Thyroid gland (tissue), 4 donors: ENCODE data around the gene ZIC5. TPM values are rescaled to one million over a fixed set of nuclear protein-coding genes. Genes with fewer than 3 reads are reported as not detected.

Source experiments
- DNase-seq, 2 donors: peaks; one replicate each; pipeline ENCODE4 v3.0.0-alpha.2; 2019
- H3K27ac ChIP-seq, 3 donors: fragments of 200-600 bp; sonication (generic); 1 replicate in 2 of 3; 2 replicates in 1 of 3; pipeline ENCODE4 v1.5.1; 2016 to 2019; ENCODE audit warnings: mild to moderate bottlenecking in 1 of 3, moderate library complexity in 1 of 3
- H3K27me3 ChIP-seq: fragments of 200-600 bp; sonication (generic); one replicate; pipeline ENCODE4 v1.5.1; 2019
- H3K36me3 ChIP-seq, 2 donors: fragments of 200-600 bp; sonication (generic); one replicate each; pipeline ENCODE4 v1.5.1; 2016 to 2019
- H3K4me1 ChIP-seq, 2 donors: fragments of 200-600 bp; sonication (generic); one replicate each; pipeline ENCODE4 v1.5.1; 2017 to 2019
- H3K4me3 ChIP-seq, 3 donors: fragments of 200-600 bp; sonication (generic); replicated peaks in 1 of 3; 1 replicate in 2 of 3; 2 replicates in 1 of 3; pipeline ENCODE4 v1.5.1; 2016; ENCODE audit warnings: mild to moderate bottlenecking in 1 of 3
- H3K9me3 ChIP-seq: fragments of 200-600 bp; sonication (generic); one replicate; pipeline ENCODE4 v1.5.1; 2017
- POLR2A ChIP-seq, 2 donors: fragments of 450-650 bp; IDR thresholded peaks; one replicate each; pipeline ENCODE4 v1.6.1; 2017; ENCODE audit warnings: antibody characterized with exemption in 2 of 2, mild to moderate bottlenecking in 2 of 2, moderate library complexity in 1 of 2
- WGBS, 2 donors: methylation state at CpG; one replicate each; pipeline ENCODE4 v1.1.5; 2017; 5-methylcytosine and 5-hydroxymethylcytosine counted together
- intact Hi-C: fragments of 100-400 bp; cut with DNase I; formaldehyde crosslinking; loops from one replicate; pipeline ENCODE4 v1.15.1; 2023
- total RNA-seq, 4 donors: library from RNA; depleted of rRNA; stranded (reverse); fragments of >200 nt; gene quantifications; one replicate each; pipeline ENCODE4 v1.2.3, GENCODE V29; 2016
- TF ChIP-seq, protein P1 (sequence below), 6 experiments: fragments of 200-600 bp in 3 of 6; fragments of 450-650 bp in 3 of 6; sonication (generic) in 3 of 6; IDR thresholded peaks; one replicate each; pipeline ENCODE4 v1.5.1; 2016 to 2019; ENCODE audit warnings: antibody characterized with exemption in 6 of 6, mild to moderate bottlenecking in 2 of 6, inconsistent platforms in 1 of 6, moderate library complexity in 1 of 6

The ZIC5 gene
- total RNA-seq, 4 donors from 2014 or later = not detected

DNA sequence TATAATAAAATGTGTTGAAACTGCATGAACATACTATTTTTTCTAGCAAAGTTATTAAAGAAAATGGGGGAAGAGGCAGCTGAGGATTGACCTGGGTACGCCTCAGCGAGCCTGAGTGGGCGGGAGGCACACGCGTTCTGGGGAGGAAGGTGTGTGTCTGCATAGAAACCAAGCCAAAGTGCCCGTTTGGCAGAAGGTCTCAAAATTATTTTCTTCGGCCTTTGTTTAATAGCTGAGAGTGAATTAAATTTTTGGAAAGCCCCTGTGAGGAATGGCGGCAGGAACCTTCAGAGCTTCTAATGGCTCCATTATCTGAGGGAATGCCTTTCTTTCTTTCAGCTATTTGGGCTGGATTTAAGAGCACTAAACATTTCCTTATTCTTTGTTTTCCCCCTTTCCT lies 15.2 kb upstream of the ZIC5 start:
- peaks cover 0 to 22% of the 10 kb centered on the region in 2 donors for H3K4me1 ChIP-seq
- intact Hi-C loops = loop anchor here (10.0 kb wide), 1 partner anchor 332 kb away; no protein-coding TSS in a partner anchor
- H3K36me3 ChIP-seq = no peaks in the 10 kb centered on the region
- DNase-seq = no peak
- peaks cover 84% of the 10 kb centered on the region for H3K27me3 ChIP-seq
- H3K4me3 ChIP-seq = no peak overlapping the region
- TF ChIP-seq, protein P1, sequence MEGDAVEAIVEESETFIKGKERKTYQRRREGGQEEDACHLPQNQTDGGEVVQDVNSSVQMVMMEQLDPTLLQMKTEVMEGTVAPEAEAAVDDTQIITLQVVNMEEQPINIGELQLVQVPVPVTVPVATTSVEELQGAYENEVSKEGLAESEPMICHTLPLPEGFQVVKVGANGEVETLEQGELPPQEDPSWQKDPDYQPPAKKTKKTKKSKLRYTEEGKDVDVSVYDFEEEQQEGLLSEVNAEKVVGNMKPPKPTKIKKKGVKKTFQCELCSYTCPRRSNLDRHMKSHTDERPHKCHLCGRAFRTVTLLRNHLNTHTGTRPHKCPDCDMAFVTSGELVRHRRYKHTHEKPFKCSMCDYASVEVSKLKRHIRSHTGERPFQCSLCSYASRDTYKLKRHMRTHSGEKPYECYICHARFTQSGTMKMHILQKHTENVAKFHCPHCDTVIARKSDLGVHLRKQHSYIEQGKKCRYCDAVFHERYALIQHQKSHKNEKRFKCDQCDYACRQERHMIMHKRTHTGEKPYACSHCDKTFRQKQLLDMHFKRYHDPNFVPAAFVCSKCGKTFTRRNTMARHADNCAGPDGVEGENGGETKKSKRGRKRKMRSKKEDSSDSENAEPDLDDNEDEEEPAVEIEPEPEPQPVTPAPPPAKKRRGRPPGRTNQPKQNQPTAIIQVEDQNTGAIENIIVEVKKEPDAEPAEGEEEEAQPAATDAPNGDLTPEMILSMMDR (IDR thresholded peaks at IDR 0.05) = no peak
- no peak for TF ChIP-seq POLR2A (IDR thresholded peaks at IDR 0.05)
- no peaks in the 10 kb centered on the region for H3K9me3 ChIP-seq
- no peak overlapping the region for H3K27ac ChIP-seq
- WGBS, 2 donors = 28% methylated on average over 8 of the region's 8 CpGs

DNA sequence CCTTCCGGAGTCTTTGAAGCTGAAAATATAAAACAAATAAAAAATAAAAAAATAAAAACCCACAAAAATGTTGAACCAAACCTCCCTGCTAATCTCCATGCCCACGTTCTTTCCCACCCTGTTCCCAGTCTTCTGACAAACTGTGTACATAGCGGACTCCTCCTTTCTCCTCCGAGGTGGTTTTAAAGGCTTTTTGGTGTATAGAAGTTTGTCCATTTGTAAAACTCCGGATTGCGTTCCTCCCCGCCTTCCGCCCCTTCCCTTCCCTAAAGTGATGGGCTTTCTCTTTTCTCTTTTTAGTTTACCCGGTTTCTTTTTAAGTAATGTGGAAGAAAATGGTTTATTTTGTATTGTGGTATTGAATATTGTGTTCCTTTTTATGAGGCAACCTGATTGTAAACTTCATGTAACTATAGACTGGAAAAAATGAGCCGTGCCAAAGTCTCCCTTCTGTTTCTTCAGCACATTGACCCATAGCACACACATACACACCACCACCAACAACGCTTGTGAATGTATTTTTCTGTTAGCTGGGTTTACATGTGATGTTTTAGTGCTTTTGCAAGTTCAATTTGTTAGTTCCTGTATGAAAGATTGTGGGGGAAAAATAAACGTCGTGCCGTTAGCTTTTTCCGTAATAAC lies 14.4 kb upstream of the ZIC5 start:
- DNase-seq = no peak
- peaks cover 1 to 30% of the 10 kb centered on the region in 2 donors for H3K4me1 ChIP-seq
- intact Hi-C loops = loop anchor here (10.0 kb wide), 1 partner anchor 331 kb away; no protein-coding TSS in a partner anchor

DNA sequence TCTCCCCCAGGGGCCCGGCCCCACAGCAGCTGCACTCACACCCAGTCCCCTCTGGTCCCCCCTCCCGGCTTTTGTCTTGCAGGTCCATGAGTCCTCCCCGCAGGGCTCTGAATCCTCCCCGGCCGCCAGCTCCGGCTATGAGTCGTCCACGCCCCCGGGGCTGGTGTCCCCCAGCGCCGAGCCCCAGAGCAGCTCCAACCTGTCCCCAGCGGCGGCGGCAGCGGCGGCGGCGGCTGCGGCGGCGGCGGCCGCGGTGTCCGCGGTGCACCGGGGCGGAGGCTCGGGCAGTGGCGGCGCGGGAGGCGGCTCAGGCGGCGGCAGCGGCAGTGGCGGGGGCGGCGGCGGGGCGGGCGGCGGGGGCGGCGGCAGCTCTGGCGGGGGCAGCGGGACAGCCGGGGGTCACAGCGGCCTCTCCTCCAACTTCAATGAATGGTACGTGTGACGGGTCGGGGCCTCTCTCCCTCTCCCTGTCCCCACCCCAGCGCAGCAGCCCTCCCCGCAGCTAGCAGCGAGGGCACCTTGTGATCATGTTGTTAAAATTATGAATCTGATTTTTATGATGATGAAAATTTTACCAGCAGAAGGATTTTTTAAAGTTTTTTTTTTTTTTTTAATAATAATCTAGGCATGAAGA lies 13.8 kb upstream of the ZIC5 start:
- Histone ChIP-seq H3K36me3 (no peaks in the 10 kb centered on the region), H3K4me3 (no peak overlapping the region), H3K4me1 (peaks cover 6 to 34% of the 10 kb centered on the region in 2 donors), H3K27me3 (peaks cover 77% of the 10 kb centered on the region), H3K9me3 (no peaks in the 10 kb centered on the region), H3K27ac (no peak overlapping the region)
- TF ChIP-seq, protein P1 (IDR thresholded peaks at IDR 0.05) = no peak
- DNase-seq = no peak
- 7 to 18% methylated on average over 16 to 19 of the region's 55 CpGs for WGBS, 2 donors
- intact Hi-C loops = loop anchor here (10.0 kb wide), 1 partner anchor 331 kb away; no protein-coding TSS in a partner anchor

More for the DNA sequence above, 14.4 kb upstream of the ZIC5 start:
- TF ChIP-seq POLR2A (IDR thresholded peaks at IDR 0.05) = no peak
- TF ChIP-seq, protein P1 (IDR thresholded peaks at IDR 0.05) = no peak
- 32% methylated on average over 15 of the region's 15 CpGs for WGBS, 2 donors
- no peak overlapping the region for H3K27ac ChIP-seq
- no peak overlapping the region for H3K4me3 ChIP-seq
- H3K9me3 ChIP-seq = no peaks in the 10 kb centered on the region
- H3K36me3 ChIP-seq = no peaks in the 10 kb centered on the region
- H3K27me3 ChIP-seq = peaks cover 76% of the 10 kb centered on the region

DNA sequence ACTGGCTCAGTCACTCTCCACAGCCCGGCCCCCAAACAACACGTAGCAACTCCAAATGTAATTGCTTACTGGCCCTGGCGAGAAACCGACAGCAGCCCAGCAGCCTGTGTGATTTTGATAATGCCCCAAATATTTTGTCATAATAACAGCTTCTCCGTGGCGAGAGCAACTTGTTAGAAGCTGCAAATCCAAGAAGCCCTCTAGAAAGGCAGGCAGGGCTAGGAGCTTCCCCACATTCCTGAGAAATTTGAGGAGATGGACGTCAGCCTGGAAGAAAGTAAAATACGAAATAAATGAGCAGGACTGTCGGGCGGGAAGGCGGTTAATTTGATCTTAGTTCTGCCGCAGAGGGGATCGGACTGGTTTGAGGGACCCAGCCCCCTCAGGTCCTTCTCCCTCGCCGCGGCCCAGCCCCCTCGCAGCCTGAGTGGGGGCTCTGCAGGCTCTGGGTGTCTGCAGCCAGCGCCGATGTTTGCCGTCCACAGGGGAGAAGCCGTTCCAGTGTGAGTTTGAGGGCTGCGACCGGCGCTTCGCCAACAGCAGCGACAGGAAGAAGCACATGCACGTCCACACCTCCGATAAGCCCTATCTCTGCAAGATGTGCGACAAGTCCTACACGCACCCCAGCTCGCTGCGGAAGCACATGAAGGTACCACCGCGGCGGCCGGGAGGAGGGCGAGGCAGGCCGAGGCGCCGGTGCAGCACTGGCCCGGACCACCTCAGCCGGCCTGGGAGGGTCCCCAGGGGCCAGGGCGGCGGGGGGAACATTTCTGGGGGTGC lies 13.1 kb upstream of the ZIC5 start:
- no peaks in the 10 kb centered on the region for H3K36me3 ChIP-seq
- H3K27ac ChIP-seq = no peak overlapping the region
- H3K9me3 ChIP-seq = no peaks in the 10 kb centered on the region
- H3K27me3 ChIP-seq = peaks cover 77% of the 10 kb centered on the region
- intact Hi-C loops = loop anchor here (10.0 kb wide), 1 partner anchor 330 kb away; no protein-coding TSS in a partner anchor
- H3K4me3 ChIP-seq = no peak overlapping the region
- 18 to 21% methylated on average over 11 to 19 of the region's 44 CpGs for WGBS, 2 donors
- no peak for DNase-seq
- peaks cover 12 to 38% of the 10 kb centered on the region in 2 donors for H3K4me1 ChIP-seq
- no peak for TF ChIP-seq POLR2A (IDR thresholded peaks at IDR 0.05)

DNA sequence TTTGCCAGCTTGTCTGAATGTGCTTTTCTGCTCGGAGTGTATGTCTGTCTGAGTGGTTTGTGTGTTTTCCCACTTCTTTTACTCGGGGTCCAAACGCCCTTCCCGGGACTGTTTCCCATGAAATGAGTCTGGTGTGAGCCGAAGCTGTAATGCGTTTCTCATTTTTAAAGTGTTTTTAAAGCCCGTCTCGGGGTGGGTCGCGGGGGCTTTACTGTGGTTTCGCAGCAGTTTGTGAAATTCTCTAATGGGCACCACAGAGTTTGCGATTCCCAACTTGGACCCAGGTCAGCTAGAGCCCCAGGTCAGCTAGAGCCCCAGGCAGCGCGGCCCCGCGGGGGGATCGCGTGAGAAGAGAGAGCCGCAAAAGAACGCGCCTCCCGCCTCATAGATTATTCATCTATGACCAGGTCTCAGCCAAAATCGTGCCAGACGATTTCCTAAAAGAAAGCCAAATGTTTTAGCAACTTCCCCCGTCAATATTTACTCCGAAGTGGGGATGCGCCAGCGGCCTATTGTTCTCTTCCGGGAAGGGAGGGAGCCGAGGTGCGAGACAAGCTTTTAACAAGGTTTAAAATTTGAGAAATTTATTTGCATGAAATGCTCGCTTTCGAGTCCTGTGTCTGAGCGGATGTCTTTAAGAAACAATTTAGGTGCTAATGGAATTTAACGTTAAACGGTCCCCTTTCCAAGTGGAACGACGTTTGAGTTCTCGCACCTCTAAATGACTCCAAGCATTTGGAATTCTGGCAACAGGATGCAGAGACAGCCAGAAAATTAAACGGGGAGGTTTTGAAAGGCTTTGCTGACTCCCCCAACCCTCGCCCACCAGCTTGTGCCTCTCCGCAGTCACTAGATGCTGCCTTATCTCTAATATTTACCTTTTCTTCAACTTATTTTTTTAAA lies 12.2 kb upstream of the ZIC5 start:
- DNase-seq = no peak
- H3K4me1 ChIP-seq = peaks cover 16 to 35% of the 10 kb centered on the region in 2 donors
- 10 to 12% methylated on average over 32 to 42 of the region's 42 CpGs for WGBS, 2 donors
- intact Hi-C loops = loop anchor here (10.0 kb wide), 1 partner anchor 329 kb away; no protein-coding TSS in a partner anchor
- H3K27me3 ChIP-seq = peaks cover 79% of the 10 kb centered on the region
- H3K4me3 ChIP-seq = no peak overlapping the region
- H3K36me3 ChIP-seq = no peaks in the 10 kb centered on the region
- H3K9me3 ChIP-seq = no peaks in the 10 kb centered on the region
- no peak overlapping the region for H3K27ac ChIP-seq
- TF ChIP-seq, protein P1 (IDR thresholded peaks at IDR 0.05) = no peak
- TF ChIP-seq POLR2A (IDR thresholded peaks at IDR 0.05) = no peak
